Endometrium (tissue), 2 donors: ENCODE data around the gene DOCK1.

Experiments
- FAIRE-seq: peaks from 2 replicates; lab custom pipeline; 2012; peaks lifted over from hg19 to GRCh38; lab: Jason Lieb, UNC
- donor health status: control.
- donor health status: control.

DOCK1 gene

GRCh38 chr10:127315888-127316287 is 410.7 kb downstream of the DOCK1 start:
- no peak for FAIRE-seq

DNA sequence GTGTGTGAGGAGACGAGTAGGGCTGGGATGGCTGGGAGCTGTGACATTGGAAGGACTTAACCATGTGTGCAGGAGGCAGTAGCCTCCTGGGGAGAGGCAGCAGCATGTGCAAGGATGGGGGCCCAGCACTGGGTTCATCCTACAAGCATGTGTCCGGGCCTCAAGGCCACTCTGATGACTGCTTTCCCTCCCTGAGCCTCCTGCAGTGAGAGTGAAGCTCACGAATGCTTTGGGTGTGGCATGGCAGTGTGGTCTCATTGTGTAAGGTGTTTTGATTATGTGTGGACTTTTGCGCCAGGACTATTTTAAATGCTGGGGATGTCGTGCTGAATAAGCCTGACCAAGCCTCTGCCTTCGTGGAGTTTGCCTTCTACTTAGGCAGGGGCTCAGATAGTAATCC is 413.2 kb downstream of the DOCK1 start:
- no peak for FAIRE-seq

- FAIRE-seq: no peak
These were observed 414.0 kb downstream of the DOCK1 start for GRCh38 chr10:127319271-127319670.

- no peak for FAIRE-seq
These were observed 414.5 kb downstream of the DOCK1 start for GRCh38 chr10:127319691-127320090.

GRCh38 chr10:127320176-127320575 is 414.9 kb downstream of the DOCK1 start:
- no peak for FAIRE-seq

- no peak for FAIRE-seq
These were observed 417.1 kb downstream of the DOCK1 start for GRCh38 chr10:127322286-127322685.

DNA sequence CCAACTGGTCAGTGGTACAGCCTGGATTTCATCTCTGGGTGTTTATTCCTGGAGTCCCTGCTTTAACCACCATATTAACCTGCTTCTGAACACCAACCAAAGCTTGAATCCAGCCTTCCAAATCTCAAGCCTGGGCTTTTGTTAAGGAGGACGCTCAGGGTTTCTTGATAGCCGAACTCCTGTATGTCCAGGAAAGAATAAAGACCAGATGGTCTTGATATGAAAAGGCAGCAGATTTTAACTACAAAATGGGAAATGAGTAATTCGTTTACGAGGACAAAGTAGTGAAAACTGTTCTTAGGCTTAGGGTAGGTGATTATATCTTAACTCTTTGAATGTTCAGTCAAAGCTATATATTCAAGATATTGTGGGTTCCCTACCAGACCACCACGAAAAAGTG is 420.3 kb downstream of the DOCK1 start:
- FAIRE-seq: no peak

DNA sequence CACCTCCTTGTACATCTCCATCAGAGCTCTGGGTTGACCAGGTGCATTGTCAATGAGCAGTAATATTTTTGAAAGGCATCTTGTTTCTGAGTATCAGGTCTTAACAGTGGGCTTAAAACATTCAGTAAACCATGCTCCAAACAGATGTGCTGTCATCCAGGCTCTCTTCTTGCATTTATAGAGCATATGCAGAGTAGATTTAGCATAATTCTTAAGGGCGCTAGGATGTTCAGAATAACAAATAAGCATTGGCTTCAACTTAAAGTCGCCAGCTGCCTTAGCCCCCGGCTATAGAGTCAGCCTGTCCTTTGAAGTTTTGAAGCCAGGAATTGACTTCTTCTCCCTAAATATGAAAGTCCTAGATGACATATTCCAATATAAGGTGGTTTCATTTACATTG is 421.7 kb downstream of the DOCK1 start:
- no peak for FAIRE-seq

DNA sequence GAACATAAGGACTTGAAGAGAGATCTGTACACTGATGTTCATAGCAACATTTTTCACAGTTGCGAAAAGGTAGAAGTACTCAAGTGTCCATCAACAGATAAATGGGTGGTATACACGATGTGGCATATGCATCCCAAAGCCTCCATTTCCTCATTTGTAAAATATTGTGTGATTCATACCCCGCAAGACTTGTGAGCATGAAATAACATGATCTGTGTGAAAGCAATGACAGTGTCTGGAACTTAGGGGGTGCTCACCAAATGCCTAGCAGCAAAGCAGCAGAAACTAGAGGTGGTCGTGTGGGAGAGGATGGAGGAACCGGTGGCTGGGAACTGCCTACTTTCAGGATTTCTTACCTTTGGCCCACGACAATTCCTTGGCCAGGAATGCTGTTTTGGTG is 426.5 kb downstream of the DOCK1 start:
- no peak for FAIRE-seq

- FAIRE-seq: no peak
These were observed 427.4 kb downstream of the DOCK1 start for GRCh38 chr10:127332631-127333030.

DNA sequence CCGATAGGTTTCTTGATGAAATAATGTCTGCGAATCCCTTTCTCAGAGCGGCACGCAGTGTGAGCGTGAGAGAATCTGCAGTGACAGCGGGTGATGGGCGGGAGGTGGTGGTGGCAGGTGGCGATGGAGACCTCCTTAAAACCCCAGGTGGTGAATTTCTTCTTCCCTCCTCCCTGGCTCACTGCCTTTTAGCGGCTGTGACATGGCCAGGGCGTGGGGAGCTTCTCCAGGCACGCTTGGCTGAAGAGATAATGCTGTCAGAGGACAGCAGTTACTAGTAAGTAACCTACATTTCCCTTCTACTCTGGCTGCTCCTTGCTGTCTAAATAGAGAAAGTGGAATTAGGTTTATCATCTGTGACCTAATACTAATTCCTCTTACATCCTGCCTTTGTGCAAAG is 432.6 kb downstream of the DOCK1 start:
- no peak for FAIRE-seq

GRCh38 chr10:127338399-127339110 is 433.3 kb downstream of the DOCK1 start:
- no peak for FAIRE-seq

GRCh38 chr10:127343821-127344220 is 438.6 kb downstream of the DOCK1 start:
- FAIRE-seq: no peak

DNA sequence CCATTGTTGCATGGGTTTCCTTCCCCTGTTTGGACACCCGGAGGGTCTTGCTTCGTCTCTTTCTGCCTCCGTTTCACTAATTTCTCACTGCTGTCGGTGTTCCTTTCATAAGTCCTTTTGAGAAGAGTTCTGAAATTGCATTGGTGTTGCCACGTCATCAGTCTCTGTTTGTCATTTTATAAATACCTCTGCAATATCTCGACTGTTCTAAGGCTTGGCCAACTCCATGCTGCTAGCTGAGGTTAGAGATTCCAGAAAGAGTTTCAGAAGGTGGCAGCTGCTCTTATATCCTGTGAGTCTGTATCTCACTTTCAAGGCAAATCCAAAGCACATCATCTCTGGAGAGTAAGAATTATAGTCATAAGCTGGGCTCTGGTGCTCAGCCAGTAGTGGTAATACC is 439.1 kb downstream of the DOCK1 start:
- no peak for FAIRE-seq

GRCh38 chr10:127345231-127345965 is 440.2 kb downstream of the DOCK1 start:
- FAIRE-seq: no peak

DNA sequence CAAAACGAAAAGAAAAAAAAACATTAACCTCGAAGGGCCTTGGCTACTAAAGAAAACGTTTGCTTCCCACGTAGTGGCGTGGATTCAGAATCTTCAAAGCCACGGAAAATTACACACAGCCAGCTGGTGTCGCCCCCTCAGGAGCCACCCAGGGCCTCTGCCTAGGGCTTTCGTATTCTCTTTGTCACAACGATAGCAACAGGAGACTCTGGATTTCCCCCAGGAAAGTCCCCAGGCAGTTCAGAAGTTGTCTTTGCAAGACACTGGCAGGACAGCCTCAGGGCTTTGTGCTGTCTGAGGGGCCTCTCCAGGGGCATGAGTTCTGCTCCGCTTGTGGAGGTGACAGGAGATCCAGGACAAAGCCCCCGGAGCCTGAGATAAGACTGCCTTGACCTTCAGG is 441.4 kb downstream of the DOCK1 start:
- no peak for FAIRE-seq

GRCh38 chr10:127347202-127347959 is 442.2 kb downstream of the DOCK1 start:
- FAIRE-seq: no peak

DNA sequence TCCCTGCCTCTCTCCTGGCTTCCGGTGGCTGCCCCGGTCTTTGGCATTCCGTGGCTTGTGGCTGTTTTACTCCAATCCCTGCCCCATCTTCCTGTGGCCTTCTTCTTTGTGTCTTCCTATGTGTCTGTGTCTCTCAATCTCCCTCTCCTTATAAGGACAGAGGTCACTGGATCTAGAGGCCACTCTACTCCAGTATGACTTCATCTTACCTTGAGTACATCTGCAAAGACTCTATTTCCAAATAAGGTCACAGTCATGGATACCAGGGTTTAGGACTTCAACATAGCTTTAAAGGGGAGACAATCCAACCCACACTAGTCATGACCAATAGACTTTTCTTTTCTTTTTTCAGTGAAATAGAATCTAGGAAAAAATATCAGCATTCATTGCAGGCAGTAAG is 444.5 kb downstream of the DOCK1 start:
- FAIRE-seq: no peak

DNA sequence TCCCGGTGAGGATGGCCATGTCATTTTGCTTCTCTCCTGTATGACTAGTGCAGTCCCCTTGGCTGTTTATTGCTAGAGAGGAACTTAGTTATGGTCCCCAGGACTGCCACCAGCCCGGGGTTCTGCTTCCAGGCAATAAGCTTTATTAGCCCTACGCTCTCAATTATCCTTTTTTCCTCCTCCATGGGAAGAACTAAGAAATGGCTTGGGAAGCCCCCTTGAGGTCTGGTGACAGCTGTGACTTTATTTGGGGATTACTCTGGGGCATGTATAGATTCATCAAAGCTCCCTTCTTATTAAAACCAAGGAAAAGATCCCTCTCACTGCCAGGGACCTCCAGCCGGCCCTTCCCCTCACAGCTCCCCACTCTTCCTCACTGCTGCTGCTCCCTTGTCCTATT is 446.3 kb downstream of the DOCK1 start:
- FAIRE-seq: no peak

DNA sequence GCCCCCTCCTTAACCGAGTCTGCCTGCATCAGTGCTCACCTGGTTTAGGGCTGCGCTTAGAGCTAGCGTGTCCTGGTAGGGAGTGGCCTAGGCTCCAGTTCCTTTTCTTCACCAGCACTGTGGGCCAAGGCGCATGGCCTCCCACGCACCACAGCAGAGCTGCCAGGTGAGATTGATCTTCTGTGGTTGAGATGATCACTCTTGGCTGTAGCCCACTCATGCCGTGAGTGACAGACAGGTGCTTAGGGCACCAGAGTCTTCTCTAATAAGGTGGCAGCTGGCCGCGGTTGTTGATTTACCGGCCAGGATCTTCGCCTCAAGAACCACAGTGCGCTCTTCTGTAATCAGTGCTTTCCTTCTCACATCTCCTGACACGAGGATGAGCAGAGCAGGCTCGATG is 448.3 kb downstream of the DOCK1 start:
- no peak for FAIRE-seq

- no peak for FAIRE-seq
These were observed 449.0 kb downstream of the DOCK1 start for GRCh38 chr10:127354255-127354654.

DNA sequence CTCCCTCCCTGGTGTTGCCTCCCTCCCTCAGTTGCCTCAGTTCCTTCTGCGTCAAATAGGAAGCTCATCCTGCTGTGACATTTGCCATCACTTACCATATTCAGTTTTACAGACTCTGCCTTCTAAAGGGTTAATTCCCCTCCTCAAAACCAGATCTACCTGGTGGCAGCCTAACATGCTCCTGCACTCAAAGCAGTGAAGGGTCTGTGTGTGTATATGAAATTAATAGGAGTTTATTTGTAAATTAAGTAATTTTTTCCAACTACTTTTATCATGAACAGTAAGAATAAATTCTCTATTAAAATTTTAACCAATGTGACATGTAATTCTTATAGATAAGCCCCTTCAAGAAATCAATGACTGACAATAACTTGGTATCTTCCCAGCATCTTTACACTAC is 449.8 kb downstream of the DOCK1 start:
- FAIRE-seq: no peak

- FAIRE-seq: no peak
These were observed 451.1 kb downstream of the DOCK1 start for GRCh38 chr10:127356360-127356759.
